Karpas-422 (cell line): ENCODE measurements around the gene WNT3. TPM values are rescaled to one million over a fixed set of nuclear protein-coding genes. Genes with fewer than 3 reads are reported as not detected.

Source experiments
- DNase-seq: peaks from one replicate; pipeline ENCODE4 v3.0.0-alpha.2; 2015
- H2AFZ ChIP-seq: fragments of 200-600 bp; sonication (generic); 2 replicates; pipeline ENCODE4 v1.6.1; 2014; ENCODE audit warnings: antibody characterized with exemption, low read length, mixed read lengths
- H3K27ac ChIP-seq: fragments of 200-600 bp; sonication (generic); 2 replicates; pipeline ENCODE4 v1.5.1; 2014; ENCODE audit warnings: mild to moderate bottlenecking, low read length, moderate library complexity
- H3K27me3 ChIP-seq: fragments of 200-600 bp; sonication (generic); 2 replicates; pipeline ENCODE4 v1.6.1; 2014; ENCODE audit warnings: low read length, mixed read lengths
- H3K36me3 ChIP-seq: fragments of 200-600 bp; sonication (generic); 2 replicates; pipeline ENCODE4 v1.6.1; 2014; ENCODE audit warnings: low read length, mixed read lengths; ENCODE audit not compliant: insufficient read depth
- H3K4me1 ChIP-seq: fragments of 200-600 bp; sonication (generic); 2 replicates; pipeline ENCODE4 v1.6.1; 2014; ENCODE audit warnings: mild to moderate bottlenecking, low read length, mixed read lengths
- H3K4me2 ChIP-seq: fragments of 200-600 bp; sonication (generic); 2 replicates; pipeline ENCODE4 v1.6.1; 2014; ENCODE audit warnings: low read length, low read depth, mild to moderate bottlenecking; ENCODE audit not compliant: poor library complexity, severe bottlenecking
- H3K4me3 ChIP-seq: fragments of 200-600 bp; sonication (generic); 2 replicates; pipeline ENCODE4 v1.5.1; 2014; ENCODE audit warnings: mild to moderate bottlenecking, antibody characterized with exemption, low read length, mixed read lengths
- H3K79me2 ChIP-seq: fragments of 200-600 bp; sonication (generic); 2 replicates; pipeline ENCODE4 v1.6.1; 2014; ENCODE audit warnings: mild to moderate bottlenecking, low read length, mixed read lengths
- H3K9ac ChIP-seq: fragments of 200-600 bp; sonication (generic); 2 replicates; pipeline ENCODE4 v1.6.0; 2014; ENCODE audit warnings: low read length
- H3K9me2 ChIP-seq: fragments of 200-600 bp; sonication (generic), shearing (Covaris generic); replicated peaks from 2 replicates; pipeline ENCODE4 v1.6.0; 2014; ENCODE audit warnings: mild to moderate bottlenecking, low read length, moderate library complexity; ENCODE audit not compliant: insufficient read depth
- H3K9me3 ChIP-seq: fragments of 300-700, 200-600 bp; sonication (generic); 2 replicates; pipeline ENCODE4 v1.6.1; 2014; ENCODE audit warnings: low read length, mixed read lengths
- H4K20me1 ChIP-seq: fragments of 200-600 bp; sonication (generic); 2 replicates; pipeline ENCODE4 v1.6.1; 2014; ENCODE audit warnings: mild to moderate bottlenecking, antibody characterized with exemption, low read length, low read depth; ENCODE audit not compliant: insufficient read depth
- total RNA-seq: library from RNA; depleted of rRNA; stranded (reverse); fragments of >200 nt; shearing (Covaris generic); gene quantifications from 2 replicates; pipeline ENCODE4 v1.2.3, GENCODE V29; 2014; ENCODE audit warnings: low replicate concordance

WNT3 gene
- total RNA-seq, 1 experiment from 2014 or later, result 2.0 TPM

GRCh38 chr17:46766493-46767491, 51.7 kb downstream of the WNT3 start:
- Histone ChIP-seq H3K27me3 (no peaks in the 10 kb centered on the region), H3K4me3 (no peak overlapping the region)

GRCh38 chr17:46765453-46765852, 53.0 kb downstream of the WNT3 start:
- Histone ChIP-seq H3K27ac (no peak overlapping the region), H3K9me3 (no peaks in the 10 kb centered on the region), H3K9ac (no peak overlapping the region), H3K79me2 (no peaks in the 10 kb centered on the region), H3K4me2 (no peak overlapping the region), H3K36me3 (no peaks in the 10 kb centered on the region), H3K27me3 (no peaks in the 10 kb centered on the region), H3K4me3 (no peak overlapping the region), H4K20me1 (no peaks in the 10 kb centered on the region), H2AFZ (no peak overlapping the region), H3K9me2 (no peaks in the 10 kb centered on the region), H3K4me1 (peaks cover 3% of the 10 kb centered on the region; the same call in 1 of the 2 replicates)
- DNase-seq, result no peak

More at GRCh38 chr17:46766493-46767491, 51.7 kb downstream of the WNT3 start:
- peaks cover 8% of the 10 kb centered on the region for H3K4me1 ChIP-seq
- H3K79me2 ChIP-seq, result no peaks in the 10 kb centered on the region
- no peak overlapping the region for H3K4me2 ChIP-seq
- no peaks in the 10 kb centered on the region for H4K20me1 ChIP-seq
- H3K9ac ChIP-seq, result no peak overlapping the region
- no peak overlapping the region for H2AFZ ChIP-seq
- no peak overlapping the region for H3K27ac ChIP-seq
- DNase-seq, result no peak
- no peaks in the 10 kb centered on the region for H3K9me3 ChIP-seq
- no peaks in the 10 kb centered on the region for H3K9me2 ChIP-seq
- no peaks in the 10 kb centered on the region for H3K36me3 ChIP-seq

- Histone ChIP-seq H3K9me3 (no peaks in the 10 kb centered on the region), H2AFZ (no peak overlapping the region), H3K79me2 (no peaks in the 10 kb centered on the region), H3K4me2 (no peak overlapping the region), H4K20me1 (no peaks in the 10 kb centered on the region), H3K27me3 (no peaks in the 10 kb centered on the region), H3K9me2 (no peaks in the 10 kb centered on the region), H3K36me3 (no peaks in the 10 kb centered on the region), H3K9ac (no peak overlapping the region), H3K27ac (no peak overlapping the region), H3K4me3 (no peak overlapping the region), H3K4me1 (peaks cover 3% of the 10 kb centered on the region; the same call in 1 of the 2 replicates)
- DNase-seq, result no peak
Observed at GRCh38 chr17:46764709-46765401, 53.6 kb downstream of the WNT3 start.

GRCh38 chr17:46764000-46764708, 54.3 kb downstream of the WNT3 start:
- H3K9me3 ChIP-seq, result no peaks in the 10 kb centered on the region
- no peak overlapping the region for H3K27ac ChIP-seq
- H4K20me1 ChIP-seq, result no peaks in the 10 kb centered on the region
- no peak overlapping the region for H2AFZ ChIP-seq
- no peak overlapping the region for H3K9ac ChIP-seq
- H3K27me3 ChIP-seq, result no peaks in the 10 kb centered on the region
- H3K9me2 ChIP-seq, result no peaks in the 10 kb centered on the region
- no peak overlapping the region for H3K4me2 ChIP-seq
- peaks cover 3% of the 10 kb centered on the region; the same call in 1 of the 2 replicates for H3K4me1 ChIP-seq
- H3K79me2 ChIP-seq, result no peaks in the 10 kb centered on the region
- no peak for DNase-seq
- no peak overlapping the region for H3K4me3 ChIP-seq
- no peaks in the 10 kb centered on the region for H3K36me3 ChIP-seq

GRCh38 chr17:46763416-46763815, 55.1 kb downstream of the WNT3 start:
- H3K9me2 ChIP-seq, result no peaks in the 10 kb centered on the region
- H3K27ac ChIP-seq, result no peak overlapping the region
- no peak for DNase-seq
- H3K4me3 ChIP-seq, result no peak overlapping the region
- H3K79me2 ChIP-seq, result no peaks in the 10 kb centered on the region
- no peak overlapping the region for H3K4me2 ChIP-seq
- H3K27me3 ChIP-seq, result no peaks in the 10 kb centered on the region
- H3K4me1 ChIP-seq, result peaks cover 3% of the 10 kb centered on the region; the same call in 1 of the 2 replicates
- H3K9me3 ChIP-seq, result no peaks in the 10 kb centered on the region
- no peak overlapping the region for H3K9ac ChIP-seq
- no peaks in the 10 kb centered on the region for H4K20me1 ChIP-seq
- no peak overlapping the region for H2AFZ ChIP-seq
- H3K36me3 ChIP-seq, result no peaks in the 10 kb centered on the region

- H3K9me3 ChIP-seq, result no peaks in the 10 kb centered on the region
- H4K20me1 ChIP-seq, result no peaks in the 10 kb centered on the region
- no peak overlapping the region for H2AFZ ChIP-seq
- H3K4me1 ChIP-seq, result 0 out of 2 replicates have a peak, but pooled peaks cover 4% of the 10 kb centered on the region
- H3K4me3 ChIP-seq, result no peak overlapping the region
- no peaks in the 10 kb centered on the region for H3K79me2 ChIP-seq
- H3K27ac ChIP-seq, result no peak overlapping the region
- no peaks in the 10 kb centered on the region for H3K27me3 ChIP-seq
- H3K36me3 ChIP-seq, result peaks cover 17% of the 10 kb centered on the region; the same call in 1 of the 2 replicates
- H3K9ac ChIP-seq, result no peak overlapping the region
- H3K4me2 ChIP-seq, result no peak overlapping the region
- H3K9me2 ChIP-seq, result no peaks in the 10 kb centered on the region
- no peak for DNase-seq
Observed at GRCh38 chr17:46759141-46759540, 59.4 kb downstream of the WNT3 start.

GRCh38 chr17:46758614-46759013, 59.9 kb downstream of the WNT3 start:
- H3K4me3 ChIP-seq, result no peak overlapping the region

More at GRCh38 chr17:46758614-46759013, 59.9 kb downstream of the WNT3 start:
- no peaks in the 10 kb centered on the region for H3K9me2 ChIP-seq
- H3K9ac ChIP-seq, result no peak overlapping the region
- peaks cover 21% of the 10 kb centered on the region; the same call in 1 of the 2 replicates for H3K36me3 ChIP-seq
- H3K4me1 ChIP-seq, result 0 out of 2 replicates have a peak, but pooled peaks cover 4% of the 10 kb centered on the region
- no peaks in the 10 kb centered on the region for H3K9me3 ChIP-seq
- H2AFZ ChIP-seq, result no peak overlapping the region
- no peak overlapping the region for H3K27ac ChIP-seq
- no peak for DNase-seq
- H3K27me3 ChIP-seq, result no peaks in the 10 kb centered on the region
- no peak overlapping the region for H3K4me2 ChIP-seq
- no peaks in the 10 kb centered on the region for H4K20me1 ChIP-seq
- no peaks in the 10 kb centered on the region for H3K79me2 ChIP-seq
